NB4 (cell line): ENCODE data around the gene ZNF84.

ENCODE experiments used
- DNase-seq: peaks from one replicate; pipeline ENCODE4 v3.0.0; 2010; ENCODE audit warnings: low read depth
- H3K4me3 ChIP-seq: one replicate; pipeline ENCODE4 v1.5.1; 2011; ENCODE audit warnings: mild to moderate bottlenecking, low read depth, low read length, moderate library complexity
- MYC ChIP-seq: IDR thresholded peaks from 2 replicates; pipeline ENCODE4 v1.6.1; 2011; ENCODE audit warnings: low read depth, low read length
- POLR2A ChIP-seq: IDR thresholded peaks from 2 replicates; pipeline ENCODE4 v1.6.1; 2011; ENCODE audit warnings: mild to moderate bottlenecking; ENCODE audit not compliant: insufficient read length; ENCODE audit errors: extremely low read depth
- TF ChIP-seq, protein P1 (sequence below): IDR thresholded peaks from 2 replicates; pipeline ENCODE4 v1.6.1; 2011; ENCODE audit warnings: low read depth, low read length
- TF ChIP-seq, protein P2 (sequence below): IDR thresholded peaks from one replicate; pipeline ENCODE4 v1.5.1; 2012; ENCODE audit warnings: low read depth, low read length

ZNF84 gene

DNA sequence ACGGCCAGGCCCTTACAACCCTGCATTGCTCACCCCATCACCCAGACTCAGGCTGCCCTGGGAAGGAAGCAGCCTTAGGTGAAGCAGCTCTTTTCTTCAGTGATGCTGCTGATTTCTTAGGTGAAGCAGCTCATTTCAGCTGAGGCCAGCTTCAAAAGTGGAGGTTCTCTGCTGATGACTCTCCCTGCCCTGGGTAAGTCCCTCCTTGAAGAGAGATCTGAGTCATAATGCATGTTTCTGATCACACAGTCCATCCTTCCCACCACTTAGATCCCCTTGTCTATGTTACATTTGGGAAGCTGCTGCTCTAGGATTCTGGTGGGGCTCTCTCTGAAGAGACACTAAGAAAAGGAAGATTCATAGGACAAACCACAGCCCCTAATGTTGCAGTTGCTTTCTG, 26.2 kb downstream of the ZNF84 start:
- TF ChIP-seq MYC: no peak
- TF ChIP-seq, protein P1, sequence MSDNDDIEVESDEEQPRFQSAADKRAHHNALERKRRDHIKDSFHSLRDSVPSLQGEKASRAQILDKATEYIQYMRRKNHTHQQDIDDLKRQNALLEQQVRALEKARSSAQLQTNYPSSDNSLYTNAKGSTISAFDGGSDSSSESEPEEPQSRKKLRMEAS: no peak
- TF ChIP-seq, protein P2, sequence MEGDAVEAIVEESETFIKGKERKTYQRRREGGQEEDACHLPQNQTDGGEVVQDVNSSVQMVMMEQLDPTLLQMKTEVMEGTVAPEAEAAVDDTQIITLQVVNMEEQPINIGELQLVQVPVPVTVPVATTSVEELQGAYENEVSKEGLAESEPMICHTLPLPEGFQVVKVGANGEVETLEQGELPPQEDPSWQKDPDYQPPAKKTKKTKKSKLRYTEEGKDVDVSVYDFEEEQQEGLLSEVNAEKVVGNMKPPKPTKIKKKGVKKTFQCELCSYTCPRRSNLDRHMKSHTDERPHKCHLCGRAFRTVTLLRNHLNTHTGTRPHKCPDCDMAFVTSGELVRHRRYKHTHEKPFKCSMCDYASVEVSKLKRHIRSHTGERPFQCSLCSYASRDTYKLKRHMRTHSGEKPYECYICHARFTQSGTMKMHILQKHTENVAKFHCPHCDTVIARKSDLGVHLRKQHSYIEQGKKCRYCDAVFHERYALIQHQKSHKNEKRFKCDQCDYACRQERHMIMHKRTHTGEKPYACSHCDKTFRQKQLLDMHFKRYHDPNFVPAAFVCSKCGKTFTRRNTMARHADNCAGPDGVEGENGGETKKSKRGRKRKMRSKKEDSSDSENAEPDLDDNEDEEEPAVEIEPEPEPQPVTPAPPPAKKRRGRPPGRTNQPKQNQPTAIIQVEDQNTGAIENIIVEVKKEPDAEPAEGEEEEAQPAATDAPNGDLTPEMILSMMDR: no peak
- no peak for TF ChIP-seq POLR2A
- DNase-seq: no peak
- no peak overlapping the region for H3K4me3 ChIP-seq

DNA sequence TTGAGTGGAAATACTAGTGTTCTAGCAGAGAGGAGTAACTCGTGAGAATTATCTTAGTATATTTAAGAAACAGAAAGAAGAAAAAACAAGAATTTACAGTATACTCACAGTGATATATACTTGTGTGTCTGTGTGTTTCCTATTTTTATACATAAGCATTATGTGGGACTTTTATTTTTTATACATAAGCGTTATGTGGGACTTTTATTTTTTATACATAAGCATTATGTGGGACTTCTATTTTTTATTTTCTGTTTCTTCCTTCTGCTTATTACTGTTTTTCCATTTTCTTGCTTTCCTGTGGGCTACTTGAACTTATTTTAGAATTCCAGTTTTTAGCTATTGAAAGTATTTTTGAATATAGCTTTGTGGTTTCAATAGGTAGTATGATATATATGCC, 36.5 kb downstream of the ZNF84 start:
- DNase-seq: no peak
- no peak for TF ChIP-seq POLR2A
- TF ChIP-seq, protein P1: no peak
- no peak for TF ChIP-seq MYC
- TF ChIP-seq, protein P2: no peak
- H3K4me3 ChIP-seq: no peak overlapping the region

DNA sequence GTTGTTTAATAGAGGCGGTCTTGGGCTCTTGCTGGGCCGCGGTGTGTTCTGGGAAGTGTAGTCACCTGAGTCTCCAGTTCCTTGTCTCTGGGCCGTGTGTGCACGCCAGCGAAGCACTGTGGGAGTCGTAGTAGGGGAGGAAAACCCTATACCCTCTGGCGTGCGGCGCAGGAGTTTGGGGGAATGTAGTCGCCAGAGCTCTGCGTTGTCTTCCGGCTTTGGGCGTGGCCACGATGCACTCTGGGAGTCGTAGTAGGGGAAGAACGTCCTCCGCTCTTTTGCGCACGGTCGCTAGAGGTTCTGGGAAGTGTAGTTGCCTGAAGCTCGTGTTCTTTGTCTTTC, 42.7 kb downstream of the ZNF84 start:
- TF ChIP-seq, protein P1: peak; percentile 86
- TF ChIP-seq MYC: peak; percentile 87; the same call in 1 of the 2 replicates
- TF ChIP-seq, protein P2: no peak

DNA sequence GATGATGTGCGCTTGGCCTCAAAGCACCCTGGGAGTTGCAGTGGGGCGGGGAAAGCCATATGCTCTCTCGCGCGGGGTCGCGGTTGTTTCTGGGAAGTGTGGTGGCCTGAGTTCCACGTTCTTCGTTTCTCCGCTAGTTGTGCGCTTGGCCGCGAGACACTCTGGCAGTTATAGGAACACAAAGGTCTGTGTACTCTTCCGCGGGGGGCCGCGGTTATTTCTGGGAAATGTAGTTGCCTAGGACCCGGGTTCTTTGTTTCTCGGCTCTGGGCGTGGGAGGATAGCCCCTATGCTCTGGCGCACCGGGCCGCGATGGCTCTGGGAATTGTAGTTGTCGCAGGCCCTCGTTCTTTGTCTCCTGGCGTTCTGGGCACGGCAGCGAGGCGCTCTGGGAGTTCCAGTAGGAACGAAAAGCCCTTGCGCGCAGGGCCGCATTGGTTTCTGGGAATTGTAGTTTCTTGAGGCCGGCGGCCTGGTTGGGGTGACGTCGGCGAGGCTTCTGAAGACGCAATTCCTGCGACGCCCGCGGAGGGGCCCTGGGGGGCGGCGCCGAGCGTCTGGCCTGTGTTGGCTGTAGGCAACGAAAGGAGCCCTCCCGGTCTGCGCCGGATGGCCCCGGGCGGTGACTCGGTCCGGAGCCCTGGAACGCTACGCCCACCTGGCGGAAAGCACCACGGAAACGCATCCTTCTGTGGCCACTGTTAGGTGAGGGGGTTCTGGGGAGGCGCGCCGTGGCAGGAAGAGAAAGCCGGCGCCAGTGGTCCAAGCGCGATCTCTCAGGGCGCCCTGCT, 43.3 kb downstream of the ZNF84 start, which contains the start of gene ZNF140:
Gene ZNF140 (plus strand): TSS at position 556 of the 791 bp plus-strand sequence. CDS start 398 bp downstream, outside the sequence.
- TF ChIP-seq, protein P2: peak; percentile 16
- TF ChIP-seq, protein P1: peak; percentile 56; the same call in 1 of the 2 replicates
- peak; percentile 86 for TF ChIP-seq MYC
- peak; percentile 76 for TF ChIP-seq POLR2A
- peak; percentile 99 for DNase-seq
- peak within 1 kb of the TSS; percentile 69 for H3K4me3 ChIP-seq

More for the DNA sequence above, 42.7 kb downstream of the ZNF84 start:
- peak overlapping the region; percentile 69 for H3K4me3 ChIP-seq
- peak; percentile 100 for DNase-seq

DNA sequence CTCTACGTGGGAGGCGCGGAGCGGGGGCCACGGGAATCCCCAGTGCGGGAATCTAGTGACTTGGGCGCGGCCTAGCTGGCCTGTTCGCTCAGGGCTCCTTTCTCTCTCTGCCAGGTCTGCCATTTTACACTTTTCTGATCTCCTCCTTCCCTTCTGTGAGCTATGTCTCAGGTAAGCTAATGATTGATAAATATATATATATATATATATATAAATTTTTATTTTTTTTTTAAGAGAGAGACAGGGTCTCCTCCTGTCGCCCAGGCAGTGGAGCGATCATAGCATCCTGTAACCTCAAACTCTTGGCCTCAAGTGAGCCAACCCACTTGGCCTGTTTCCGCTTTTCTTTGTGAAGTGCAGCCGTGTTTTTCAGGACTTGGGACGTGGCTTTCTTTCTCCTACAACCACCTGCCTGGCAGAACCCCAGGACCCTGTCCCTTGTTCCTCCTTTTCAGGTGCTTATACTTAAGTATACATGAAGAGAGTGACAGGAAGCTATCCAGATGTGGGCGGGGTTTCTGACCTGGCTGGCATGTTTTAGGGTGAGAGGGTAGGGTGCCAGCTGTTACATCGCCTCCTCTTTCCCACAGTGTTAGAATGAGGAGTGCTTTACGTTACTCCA, 44.0 kb downstream of the ZNF84 start:
- H3K4me3 ChIP-seq: peak overlapping the region; percentile 69
- no peak for TF ChIP-seq POLR2A
- TF ChIP-seq, protein P1: no peak
- no peak for TF ChIP-seq MYC
- TF ChIP-seq, protein P2: no peak
- peak; percentile 36 for DNase-seq
